ENCODE measurements around the gene KCNQ1. TPM values are rescaled to one million over a fixed set of nuclear protein-coding genes. Genes with fewer than 3 reads are reported as not detected.

The KCNQ1 gene
- total RNA-seq, 1 experiment from 2014 or later, result not detected

GRCh38 chr11:2735053-2735589, 290.3 kb downstream of the KCNQ1 start:
- DNase-seq (ENCODE audit: extremely low read depth, low read depth), result no peak

GRCh38 chr11:2736577-2737225, 291.9 kb downstream of the KCNQ1 start:
- DNase-seq (ENCODE audit: extremely low read depth, low read depth), result no peak

GRCh38 chr11:2737226-2737590, 292.4 kb downstream of the KCNQ1 start:
- no peak for DNase-seq (ENCODE audit: extremely low read depth, low read depth)

- DNase-seq (ENCODE audit: extremely low read depth, low read depth), result no peak
These were observed 293.1 kb downstream of the KCNQ1 start for GRCh38 chr11:2737866-2738265.

GRCh38 chr11:2738551-2739431, 294.0 kb downstream of the KCNQ1 start:
- no peak for DNase-seq (ENCODE audit: extremely low read depth, low read depth)

- no peak for DNase-seq (ENCODE audit: extremely low read depth, low read depth)
These were observed 294.9 kb downstream of the KCNQ1 start for GRCh38 chr11:2739531-2740274.

GRCh38 chr11:2740275-2740940, 295.6 kb downstream of the KCNQ1 start:
- no peak for DNase-seq (ENCODE audit: extremely low read depth, low read depth)

- no peak for DNase-seq (ENCODE audit: extremely low read depth, low read depth)
These were observed 296.2 kb downstream of the KCNQ1 start for GRCh38 chr11:2741006-2741376.

GRCh38 chr11:2741377-2742131, 296.7 kb downstream of the KCNQ1 start:
- DNase-seq (ENCODE audit: extremely low read depth, low read depth), result no peak

- DNase-seq (ENCODE audit: extremely low read depth, low read depth), result no peak
These were observed 297.4 kb downstream of the KCNQ1 start for GRCh38 chr11:2742201-2742600.

GRCh38 chr11:2742611-2743426, 298.0 kb downstream of the KCNQ1 start:
- no peak for DNase-seq (ENCODE audit: extremely low read depth, low read depth)

- DNase-seq (ENCODE audit: extremely low read depth, low read depth), result no peak
These were observed 298.8 kb downstream of the KCNQ1 start for GRCh38 chr11:2743427-2744110.

GRCh38 chr11:2744166-2744565, 299.4 kb downstream of the KCNQ1 start:
- DNase-seq (ENCODE audit: extremely low read depth, low read depth), result no peak

GRCh38 chr11:2745511-2745910, 300.7 kb downstream of the KCNQ1 start:
- no peak for DNase-seq (ENCODE audit: extremely low read depth, low read depth)

- no peak for DNase-seq (ENCODE audit: extremely low read depth, low read depth)
These were observed 301.8 kb downstream of the KCNQ1 start for GRCh38 chr11:2746401-2747247.

- DNase-seq (ENCODE audit: extremely low read depth, low read depth), result no peak
These were observed 302.6 kb downstream of the KCNQ1 start for GRCh38 chr11:2747248-2748027.
